HG03064 (cell line): Measurements from ENCODE around the gene BLM.

Experiments used
- ATAC-seq: cut with Tn5 transposase; IDR thresholded peaks from one replicate; pipeline ENCODE4 v1.9.1; 2021; ENCODE audit warnings: low read depth; ENCODE audit not compliant: unreplicated experiment

Gene BLM

DNA sequence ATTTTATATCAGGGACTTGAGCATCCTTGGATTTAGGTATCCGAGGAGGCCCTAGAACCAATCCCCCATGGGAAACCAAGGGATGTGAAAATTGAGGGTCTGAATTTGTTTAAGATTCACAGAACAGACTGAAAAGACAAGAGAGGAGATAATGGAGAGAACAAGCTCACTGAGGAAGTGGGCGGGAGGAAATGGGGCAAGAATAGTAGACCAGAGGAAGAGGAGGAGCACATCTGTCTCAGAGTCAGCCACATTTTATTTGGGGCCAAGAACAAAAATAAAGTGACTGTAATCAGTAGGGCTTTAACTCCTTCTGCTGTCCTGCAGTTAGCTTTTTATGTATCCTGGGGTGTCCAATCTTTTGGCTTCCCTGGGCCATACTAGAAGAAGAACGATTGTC, 63.8 kb downstream of the BLM start:
- no peak for ATAC-seq

DNA sequence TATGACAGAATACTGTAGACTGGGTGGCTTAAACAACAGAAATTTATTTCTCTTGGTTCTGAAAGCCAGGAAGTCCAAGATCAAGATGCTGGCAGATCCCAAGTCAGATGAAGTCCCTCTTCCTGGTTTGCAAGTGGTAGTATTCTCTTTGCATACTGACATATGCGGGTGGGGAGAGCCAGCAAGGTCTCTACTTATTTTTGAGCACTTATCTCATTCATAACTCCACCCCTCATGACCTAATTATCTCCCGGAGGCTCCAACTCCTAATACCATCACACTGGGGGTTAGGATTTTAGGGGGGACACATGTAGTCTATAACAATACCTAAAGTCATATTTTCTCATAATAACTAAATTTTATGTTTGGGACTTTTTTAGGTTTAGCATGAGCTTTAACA, 65.3 kb downstream of the BLM start:
- no peak for ATAC-seq

DNA sequence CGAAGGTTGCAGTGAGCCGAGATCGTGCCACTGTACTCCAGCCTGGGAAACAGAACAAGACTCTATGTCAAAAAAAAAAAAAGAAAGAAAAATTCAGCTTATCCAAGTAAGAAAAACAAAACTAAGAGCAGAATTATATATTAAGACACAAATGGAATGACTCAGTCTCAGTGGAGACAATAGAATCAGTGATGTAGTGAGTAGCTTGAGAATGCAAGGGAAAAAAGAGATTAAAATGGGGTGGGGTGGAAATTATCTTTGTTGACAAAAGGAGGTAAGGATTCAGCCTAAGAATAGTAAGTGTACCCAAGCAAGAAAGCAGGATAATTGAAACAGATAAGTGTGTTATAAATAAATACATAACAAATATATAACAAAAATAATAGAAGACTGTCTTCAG, 70.7 kb downstream of the BLM start:
- ATAC-seq: no peak

DNA sequence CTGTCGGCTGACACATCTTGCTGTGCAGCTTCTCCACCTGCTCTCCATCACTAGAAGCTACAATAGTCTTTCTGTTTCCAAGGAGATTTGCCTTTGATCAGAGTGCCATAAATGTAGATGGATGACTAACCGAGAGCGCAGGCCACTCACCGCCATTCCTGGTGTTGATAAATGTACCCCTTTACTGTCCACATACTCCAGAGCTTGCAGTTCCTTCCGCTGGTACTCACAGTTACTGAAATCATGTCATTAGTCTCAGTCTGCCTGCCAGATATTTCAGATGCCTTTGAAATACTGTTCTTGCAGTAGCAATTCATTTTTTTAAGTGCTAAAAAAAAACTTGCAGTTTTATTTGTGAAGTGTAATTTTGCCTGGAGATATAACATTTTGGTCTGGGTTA, 72.3 kb downstream of the BLM start:
- ATAC-seq: no peak

DNA sequence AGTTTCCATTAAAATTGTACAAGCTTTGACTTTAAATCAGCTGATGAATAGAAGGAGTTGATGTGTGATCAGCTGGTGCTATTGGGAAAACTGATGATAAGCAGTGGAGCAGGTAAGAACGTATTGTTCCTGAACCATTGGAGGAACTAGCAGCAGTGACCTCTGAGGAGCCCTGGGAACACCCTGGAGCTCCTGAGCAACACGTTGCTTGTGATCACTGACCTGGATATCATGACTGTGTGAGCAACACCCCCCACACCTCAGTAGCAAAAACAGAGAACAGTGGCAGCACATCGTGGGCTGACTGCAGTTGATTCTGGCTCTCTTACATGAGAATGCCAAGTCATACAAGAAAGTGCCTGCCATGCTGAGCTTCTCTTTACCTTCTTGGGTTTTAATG, 72.9 kb downstream of the BLM start:
- no peak for ATAC-seq

DNA sequence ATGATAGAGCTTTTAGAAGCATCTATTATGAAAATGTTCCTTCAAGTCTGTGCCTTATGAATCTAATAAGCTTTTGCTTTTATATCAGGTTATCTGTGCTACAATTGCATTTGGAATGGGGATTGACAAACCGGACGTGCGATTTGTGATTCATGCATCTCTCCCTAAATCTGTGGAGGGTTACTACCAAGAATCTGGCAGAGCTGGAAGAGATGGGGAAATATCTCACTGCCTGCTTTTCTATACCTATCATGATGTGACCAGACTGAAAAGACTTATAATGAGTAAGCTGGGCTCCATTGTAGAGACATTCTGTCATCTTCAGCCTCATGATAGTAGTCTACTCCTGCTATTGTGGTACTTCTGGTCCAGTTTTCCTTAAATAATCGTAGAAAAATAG, 73.4 kb downstream of the BLM start:
- ATAC-seq: no peak

DNA sequence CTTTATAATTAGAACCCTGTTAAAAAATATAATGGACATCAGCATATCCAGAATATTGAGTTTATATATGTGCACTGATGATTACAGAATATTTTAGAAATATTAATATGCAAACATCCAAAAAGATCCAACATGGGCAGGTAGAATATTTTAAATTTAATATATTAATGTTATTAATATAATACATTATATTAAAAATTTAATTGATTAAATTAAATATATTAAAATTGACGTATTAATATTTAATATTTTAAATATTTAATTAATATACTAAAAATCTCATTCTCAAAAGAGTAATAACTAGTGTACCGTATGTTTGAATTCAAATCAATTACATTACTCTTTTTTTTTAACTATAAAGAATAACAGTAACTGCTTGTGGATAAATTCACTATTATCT, 77.4 kb downstream of the BLM start:
- no peak for ATAC-seq

DNA sequence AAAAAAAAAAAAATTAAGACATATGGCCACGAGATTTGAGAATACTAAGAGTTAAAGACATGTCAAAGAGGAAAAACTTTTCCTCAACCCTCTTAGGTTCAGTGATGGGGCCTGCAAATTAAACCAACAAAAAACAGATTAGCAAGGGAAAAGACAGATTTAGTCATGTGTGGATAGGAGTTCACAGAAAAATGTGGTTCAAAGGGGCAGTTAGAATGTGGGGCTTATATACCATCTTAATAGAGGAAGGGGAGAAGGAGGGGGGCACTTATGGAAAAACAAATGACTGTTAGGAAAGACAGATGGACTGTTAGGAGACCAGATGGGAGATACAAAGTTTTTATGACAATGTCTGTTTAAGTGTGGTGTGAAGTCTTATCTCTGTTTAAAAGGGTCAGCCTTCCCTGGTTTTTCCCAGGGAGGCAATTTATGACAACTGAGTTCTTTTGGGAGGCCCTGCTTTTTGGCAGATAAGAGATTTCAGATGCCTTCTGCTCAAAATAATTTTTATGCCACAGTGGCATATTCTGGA, 82.6 kb downstream of the BLM start:
- no peak for ATAC-seq

DNA sequence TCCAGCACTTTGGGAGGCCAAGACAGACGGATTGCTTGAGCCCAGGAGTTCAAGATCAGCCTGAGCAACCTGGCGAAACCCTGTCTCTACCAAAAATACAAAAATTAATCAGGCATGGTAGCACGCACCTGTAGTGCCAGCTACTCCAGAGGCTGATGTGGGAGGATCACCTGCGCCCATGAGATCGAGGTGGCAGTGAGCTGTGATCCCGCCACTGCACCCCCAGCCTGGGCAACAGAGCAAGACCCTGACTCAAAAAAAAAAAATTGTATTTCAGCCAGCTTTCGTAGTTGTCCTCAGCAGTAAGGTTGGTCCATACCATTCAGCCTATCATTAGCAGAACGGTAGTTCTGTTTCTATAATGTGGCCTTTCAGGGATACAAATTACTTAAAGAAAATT, 84.7 kb downstream of the BLM start:
- ATAC-seq: no peak

DNA sequence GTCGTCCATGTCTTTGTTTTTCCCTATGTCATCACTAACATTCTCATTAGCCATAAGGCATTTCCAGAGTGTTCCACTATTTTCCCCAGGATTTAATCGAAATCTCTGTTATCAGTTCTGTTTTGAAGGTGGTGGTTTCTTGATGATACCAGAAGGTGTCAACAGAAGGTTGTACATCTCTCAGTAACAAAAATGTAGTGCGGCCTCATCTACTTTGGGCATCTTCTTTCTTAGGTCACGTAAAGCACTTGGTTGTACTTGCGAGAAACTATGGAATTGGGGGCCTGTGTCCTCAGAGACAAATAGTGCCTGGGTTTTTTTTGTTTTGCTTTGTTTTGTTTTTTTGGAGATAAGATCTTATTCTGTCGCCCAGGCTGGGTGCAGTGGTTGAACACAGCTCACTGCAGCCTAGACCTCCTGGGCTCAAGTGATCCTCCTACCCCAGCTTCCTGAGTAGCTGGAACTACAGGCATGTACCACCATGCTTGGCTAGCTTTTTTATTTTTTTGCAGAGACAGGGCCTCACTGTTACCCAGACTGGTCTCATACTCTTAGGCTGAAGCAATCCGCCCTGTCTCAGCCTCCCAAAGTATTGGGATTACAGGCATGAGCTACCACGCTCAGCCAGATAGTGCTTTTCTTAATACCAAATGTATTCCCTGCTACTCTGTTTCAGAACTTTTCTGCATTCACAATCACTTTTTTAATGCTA, 90.1 kb downstream of the BLM start:
- no peak for ATAC-seq

DNA sequence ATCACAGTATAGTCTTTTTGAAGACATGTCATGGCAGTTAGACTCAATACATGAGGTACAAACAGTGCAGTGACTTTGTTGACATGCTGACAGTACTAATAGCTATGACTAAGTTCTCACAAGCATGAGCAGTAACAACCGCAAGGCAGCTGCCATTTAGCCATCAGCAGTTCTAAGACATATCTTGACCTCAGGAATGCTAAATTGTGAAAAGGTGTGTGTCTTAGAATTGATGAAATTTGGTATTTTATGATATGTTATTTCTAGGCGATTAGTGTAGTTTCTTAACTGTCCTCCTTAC, 90.6 kb downstream of the BLM start:
- ATAC-seq: no peak

DNA sequence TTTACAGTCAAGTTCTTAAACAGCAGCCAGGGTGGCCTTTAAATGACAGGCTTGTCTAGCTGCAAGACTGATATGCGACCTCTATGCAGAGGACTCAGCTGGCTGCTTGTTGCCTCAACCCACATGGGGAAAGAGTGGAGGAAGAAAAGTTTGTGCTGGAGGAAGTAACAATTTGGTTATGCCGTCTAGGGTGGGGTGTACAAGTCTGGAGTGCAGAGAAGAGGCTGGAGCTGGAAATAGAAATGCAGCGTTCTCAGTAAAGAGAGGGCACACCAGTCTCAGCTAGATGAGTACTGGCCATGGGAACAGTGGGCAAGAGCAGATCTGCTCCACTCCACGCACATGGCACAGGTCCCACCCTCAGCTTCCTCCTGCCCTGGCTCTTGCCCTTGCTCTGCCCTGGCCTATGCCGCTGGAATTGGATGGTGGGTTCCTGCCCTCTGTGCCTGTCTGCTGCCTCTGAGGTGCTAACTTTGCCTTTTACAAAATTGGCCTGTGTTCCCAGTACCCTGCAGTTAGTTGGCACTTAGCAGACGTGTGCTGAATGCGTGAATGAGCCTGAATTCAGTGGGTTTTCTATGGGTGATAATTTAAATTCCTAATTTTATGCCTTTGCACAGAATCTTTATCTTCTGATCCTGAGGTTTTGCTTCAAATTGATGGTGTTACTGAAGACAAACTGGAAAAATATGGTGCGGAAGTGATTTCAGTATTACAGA, 91.5 kb downstream of the BLM start:
- ATAC-seq: no peak

DNA sequence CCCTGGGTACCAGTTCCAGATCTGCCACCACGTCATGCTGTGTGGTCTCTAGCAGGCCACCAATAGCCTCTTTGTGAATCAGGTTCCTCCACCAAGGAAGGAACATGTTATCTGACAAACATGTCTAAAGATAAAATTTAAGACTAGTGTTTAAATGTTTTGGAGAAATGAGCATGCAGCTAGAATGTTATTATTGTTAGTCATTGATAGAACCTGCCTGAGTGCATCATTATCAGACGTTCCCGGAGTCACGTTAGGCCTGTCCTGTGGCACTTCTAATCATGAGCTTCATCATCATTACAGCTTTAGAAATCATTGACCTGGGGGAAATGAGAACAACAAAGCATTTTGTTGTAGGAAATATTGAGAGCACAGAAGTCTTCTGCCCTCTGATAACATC, 92.4 kb downstream of the BLM start:
- ATAC-seq: no peak

DNA sequence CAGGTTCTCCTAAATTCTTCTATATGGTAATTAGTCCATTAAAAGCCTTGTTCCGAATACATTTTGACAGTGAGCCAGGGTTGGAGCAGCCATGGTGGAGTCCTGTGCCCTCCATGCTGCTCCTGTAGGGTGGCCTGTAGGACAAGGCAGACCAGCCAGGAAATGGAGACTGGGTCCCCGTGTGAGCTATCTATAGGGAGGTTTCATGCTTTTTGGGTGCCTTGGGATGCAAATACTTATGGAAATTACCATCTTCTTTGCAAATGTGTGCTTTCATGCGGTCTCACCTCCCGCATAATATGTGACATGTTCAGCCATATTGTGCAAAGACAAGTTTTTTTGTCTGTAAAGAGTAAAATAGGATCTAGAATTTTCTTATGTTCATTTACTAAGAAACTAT, 93.2 kb downstream of the BLM start:
- no peak for ATAC-seq

DNA sequence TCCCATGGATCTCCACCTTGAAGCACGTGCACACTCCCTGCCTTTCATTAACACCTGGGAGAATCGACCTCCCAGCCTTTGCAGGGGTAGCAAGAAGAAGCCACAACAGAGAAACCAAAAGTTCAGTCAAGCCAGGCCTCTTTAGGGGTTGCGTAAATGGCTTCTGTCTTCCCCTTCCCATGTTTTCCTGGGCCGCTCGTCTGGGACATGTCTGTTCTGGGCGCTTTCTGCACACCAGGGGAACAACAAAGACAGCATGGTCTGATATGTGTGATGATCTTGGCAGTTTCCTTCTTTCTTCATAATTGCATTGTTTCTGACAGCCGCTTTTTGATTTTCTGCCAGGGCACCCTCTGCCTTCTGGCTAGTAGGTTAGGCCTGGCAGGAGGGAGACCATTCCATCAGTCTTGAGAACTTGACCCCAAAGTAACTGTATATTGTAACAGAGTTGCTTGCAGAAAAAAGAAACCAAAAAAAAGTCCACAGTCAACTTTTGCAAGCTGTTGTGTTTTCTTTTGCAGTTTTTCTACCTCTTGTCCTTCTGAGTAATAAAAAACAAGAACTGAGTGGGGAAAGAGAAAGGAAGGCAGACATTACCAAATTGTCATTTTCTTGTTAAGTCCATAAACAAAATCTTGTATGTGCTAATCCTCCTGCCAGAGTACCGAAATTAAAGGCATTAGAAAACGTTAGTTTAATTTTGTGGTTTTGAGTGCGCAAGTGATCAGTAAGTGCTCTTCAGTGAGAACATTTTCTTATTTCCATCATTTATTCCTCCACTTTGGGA, 95.2 kb downstream of the BLM start:
- ATAC-seq: no peak

DNA sequence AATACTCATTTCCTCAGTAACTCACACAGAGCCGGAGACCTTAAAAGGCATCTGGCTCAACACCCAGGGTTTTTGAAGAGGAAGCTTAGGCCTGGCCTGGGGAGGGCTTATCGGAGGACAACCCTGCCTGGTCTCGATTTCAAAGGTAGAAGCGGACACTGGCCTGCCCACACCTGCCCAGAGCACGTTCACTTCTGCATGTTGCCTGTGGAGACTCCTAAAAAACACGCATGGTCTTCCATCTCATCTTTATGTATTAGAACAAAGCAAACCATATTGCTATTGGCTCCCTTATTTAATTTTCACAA, 95.8 kb downstream of the BLM start:
- ATAC-seq: no peak

DNA sequence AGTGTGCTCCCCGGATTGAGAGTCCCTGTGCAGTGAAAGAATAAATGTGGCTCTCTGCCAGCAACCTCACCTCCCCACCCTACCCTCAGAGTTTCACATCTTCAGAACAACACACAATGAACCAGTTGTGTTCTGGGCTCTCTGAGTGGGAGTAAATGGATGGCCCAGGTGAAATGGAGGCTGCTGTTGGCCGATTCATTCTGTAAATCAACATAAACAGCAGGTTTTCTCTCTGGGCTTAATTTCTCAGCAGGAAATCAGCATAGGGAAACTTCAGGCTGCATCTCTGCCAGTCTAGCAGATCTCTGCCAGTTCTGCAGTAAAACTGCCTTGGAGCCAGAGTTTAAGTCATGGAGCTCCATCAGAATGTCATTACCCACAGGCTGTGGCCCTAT, 96.6 kb downstream of the BLM start:
- ATAC-seq: no peak

DNA sequence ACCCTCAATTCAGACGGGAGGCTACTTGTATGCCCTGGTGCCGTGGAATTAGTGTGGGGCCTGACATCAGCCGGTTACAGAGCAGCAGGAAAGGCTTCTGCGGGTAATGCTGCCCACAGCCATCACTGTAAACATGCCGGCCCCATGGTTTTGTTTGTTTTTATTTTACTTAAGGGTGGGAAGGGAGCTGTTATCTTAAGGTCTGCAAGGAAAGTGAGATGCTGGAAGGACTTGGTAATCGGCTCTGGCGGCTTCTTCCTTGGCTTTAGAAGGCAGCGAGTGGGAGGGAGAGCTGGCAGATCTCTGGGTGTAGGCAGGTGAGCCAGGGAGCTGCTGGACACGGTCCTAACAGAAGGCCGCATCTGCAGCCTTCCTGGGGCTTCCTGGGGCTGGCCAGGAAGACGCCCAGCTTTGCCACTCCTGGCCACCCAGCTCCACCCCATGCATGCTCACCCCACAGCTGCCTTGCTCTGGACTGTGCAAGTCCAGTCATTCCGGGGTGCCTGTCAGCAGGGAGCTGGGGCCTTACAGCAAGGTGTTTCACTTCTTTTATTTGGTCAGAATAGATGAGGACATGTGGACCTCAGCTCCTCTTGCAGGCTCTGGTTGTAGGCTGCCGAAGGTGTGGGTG, 97.2 kb downstream of the BLM start:
- ATAC-seq: no peak

DNA sequence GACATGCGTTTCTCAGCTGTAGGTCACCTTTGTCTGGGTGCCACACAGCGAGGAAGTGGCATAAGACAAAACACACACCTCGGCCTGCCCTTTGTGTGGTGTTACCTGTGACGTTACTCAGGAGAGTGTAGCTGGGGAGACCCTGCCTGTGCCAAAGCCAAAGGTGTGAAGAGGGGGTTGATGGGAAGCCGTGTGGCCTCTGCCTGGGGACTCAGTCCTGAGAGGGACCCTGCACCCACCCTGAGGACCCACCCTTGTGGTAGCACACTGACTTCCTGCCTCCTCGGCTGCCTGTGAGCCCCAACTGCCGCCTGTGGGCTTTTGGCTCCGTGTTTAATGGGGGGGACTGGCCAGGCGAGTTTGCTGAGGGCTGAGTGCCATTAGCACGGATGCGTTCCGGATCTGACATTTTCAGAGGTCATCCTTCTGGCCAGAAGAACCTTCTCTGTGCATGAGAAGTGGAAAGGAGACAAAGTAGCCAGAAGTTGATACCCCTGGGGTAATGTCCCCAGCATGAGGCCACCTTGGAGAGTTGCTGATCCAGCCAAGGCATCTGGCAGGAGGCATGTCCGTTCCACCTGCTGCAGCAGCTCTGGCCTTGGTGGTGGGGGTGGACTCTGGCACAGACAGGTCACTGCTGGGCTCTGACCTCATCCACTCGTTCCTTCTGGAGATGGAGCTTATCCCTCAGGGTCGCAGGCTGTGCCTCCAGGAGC, 99.4 kb downstream of the BLM start:
- ATAC-seq: no peak

DNA sequence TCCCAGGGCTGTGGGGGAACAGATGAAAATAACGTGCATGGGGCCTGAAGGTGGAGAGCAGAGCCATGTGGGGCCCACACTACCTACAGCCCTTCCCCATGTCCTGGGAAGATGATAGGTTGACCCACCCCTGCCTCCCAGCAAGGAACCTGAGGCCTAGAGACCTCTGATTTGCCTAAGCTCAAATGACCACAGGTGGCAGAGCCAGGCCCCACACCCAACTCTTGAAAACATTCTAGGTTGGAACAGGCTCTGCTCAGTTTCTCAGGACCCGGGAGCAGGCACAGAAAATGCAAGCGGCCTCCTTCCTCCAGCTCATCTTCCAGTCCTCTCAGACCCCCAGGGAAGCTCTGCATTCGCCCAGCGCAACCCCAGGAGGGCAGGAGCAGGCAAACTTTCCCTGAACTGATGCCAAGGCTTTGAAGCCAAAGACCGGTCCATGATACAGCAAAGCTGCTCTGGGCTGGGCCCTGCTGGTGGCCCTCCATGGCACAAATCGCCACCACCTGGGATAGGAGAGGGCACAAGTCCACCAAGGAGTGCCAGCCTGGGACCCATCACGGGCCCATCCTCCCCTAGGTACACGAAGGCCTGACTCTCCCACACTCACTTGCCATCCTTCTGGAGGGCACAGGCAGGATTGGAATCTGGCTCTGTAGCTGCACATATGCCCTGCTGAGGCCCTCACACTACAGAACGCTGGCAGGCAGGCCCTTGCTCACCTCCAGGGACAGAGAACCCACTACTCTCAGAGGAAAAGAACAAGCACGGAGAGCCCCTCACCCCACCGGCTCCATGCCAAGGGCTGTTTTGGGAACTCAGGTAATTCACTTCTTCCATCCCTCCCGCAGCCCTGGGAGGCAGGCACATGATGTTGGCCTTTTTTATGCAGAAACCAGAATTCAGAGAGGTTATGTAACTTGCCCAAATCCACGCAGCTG, 100.2 kb downstream of the BLM start:
- ATAC-seq: no peak
